Right lobe of liver (tissue), 4 donors: ENCODE results near the gene A2M.

Experiments
- CTCF ChIP-seq, 4 donors: fragments of 200-600 bp in 3 of 4; fragments of 450-650 bp in 1 of 4; IDR thresholded peaks; one replicate each; pipeline versions ENCODE4 v1.5.1 to v1.8.0; 2016 to 2022; ENCODE audit warnings: antibody characterized with exemption in 4 of 4, mild to moderate bottlenecking in 2 of 4
- POLR2A ChIP-seq: fragments of 450-650 bp; IDR thresholded peaks from one replicate; pipeline ENCODE4 v1.6.1; 2017; ENCODE audit warnings: antibody characterized with exemption, mild to moderate bottlenecking
- donor health status: DM: no; HTN: no; CAD: no.
- donor health status: DM: no; HTN: no; CAD: no.
- donor health status: DM: no; HTN: yes; CAD: no.

GRCh38 chr12:9120487-9121184 lies 4.9 kb upstream of the A2M start:
- TF ChIP-seq CTCF (IDR thresholded peaks at IDR 0.05) (no peak), POLR2A (peak; percentile 77)
